ENCODE results near the gene SPI1.

SPI1 gene

GRCh38 chr11:47378010-47378835, at the start of gene SPI1:
Gene SPI1, minus strand, starts transcription at chr11:47378547. Its CDS starts 194 bp downstream, at chr11:47378353.
- Mint-ChIP-seq H3K9me3 (no peaks in the 10 kb centered on the region), H3K27ac (no peak within 1 kb of the TSS), H3K36me3 (peaks cover 1% of the 10 kb centered on the region), H3K4me1 (peaks cover 20% of the 10 kb centered on the region), H3K27me3 (no peaks in the 10 kb centered on the region), H3K4me3 (peak within 1 kb of the TSS; percentile 98)
- ATAC-seq (ENCODE audit: low read depth) (peak; percentile 91), DNase-seq (ENCODE audit: low spot score in 2 of 2) (peak; percentile 71 to 72)

GRCh38 chr11:47426062-47426956, 48.0 kb upstream of the SPI1 start, which contains the start of gene PSMC3:
Gene PSMC3, minus strand, starts transcription at chr11:47426439. Its CDS starts 160 bp downstream, at chr11:47426279.
- peaks cover 18% of the 10 kb centered on the region for H3K36me3 Mint-ChIP-seq
- no peaks in the 10 kb centered on the region for H3K9me3 Mint-ChIP-seq
- H3K4me1 Mint-ChIP-seq = peaks cover 19% of the 10 kb centered on the region
- H3K4me3 Mint-ChIP-seq = peak within 1 kb of the TSS; percentile 96
- ATAC-seq (ENCODE audit: low read depth) (peak; percentile 91), DNase-seq (ENCODE audit: low spot score in 2 of 2) (peak; percentile 97)
- H3K27ac Mint-ChIP-seq = peak within 1 kb of the TSS; percentile 97
- H3K27me3 Mint-ChIP-seq = no peaks in the 10 kb centered on the region

- ATAC-seq (ENCODE audit: low read depth) = no peak
- H3K4me1 Mint-ChIP-seq = peaks cover 19% of the 10 kb centered on the region
- peaks cover 20% of the 10 kb centered on the region for H3K36me3 Mint-ChIP-seq
- DNase-seq (ENCODE audit: low spot score in 2 of 2) = no peak
- no peaks in the 10 kb centered on the region for H3K9me3 Mint-ChIP-seq
- H3K27ac Mint-ChIP-seq = peak overlapping the region; percentile 97
- H3K4me3 Mint-ChIP-seq = peak overlapping the region; percentile 96
- H3K27me3 Mint-ChIP-seq = no peaks in the 10 kb centered on the region
Observed at GRCh38 chr11:47425611-47426010, 47.3 kb upstream of the SPI1 start.

DNA sequence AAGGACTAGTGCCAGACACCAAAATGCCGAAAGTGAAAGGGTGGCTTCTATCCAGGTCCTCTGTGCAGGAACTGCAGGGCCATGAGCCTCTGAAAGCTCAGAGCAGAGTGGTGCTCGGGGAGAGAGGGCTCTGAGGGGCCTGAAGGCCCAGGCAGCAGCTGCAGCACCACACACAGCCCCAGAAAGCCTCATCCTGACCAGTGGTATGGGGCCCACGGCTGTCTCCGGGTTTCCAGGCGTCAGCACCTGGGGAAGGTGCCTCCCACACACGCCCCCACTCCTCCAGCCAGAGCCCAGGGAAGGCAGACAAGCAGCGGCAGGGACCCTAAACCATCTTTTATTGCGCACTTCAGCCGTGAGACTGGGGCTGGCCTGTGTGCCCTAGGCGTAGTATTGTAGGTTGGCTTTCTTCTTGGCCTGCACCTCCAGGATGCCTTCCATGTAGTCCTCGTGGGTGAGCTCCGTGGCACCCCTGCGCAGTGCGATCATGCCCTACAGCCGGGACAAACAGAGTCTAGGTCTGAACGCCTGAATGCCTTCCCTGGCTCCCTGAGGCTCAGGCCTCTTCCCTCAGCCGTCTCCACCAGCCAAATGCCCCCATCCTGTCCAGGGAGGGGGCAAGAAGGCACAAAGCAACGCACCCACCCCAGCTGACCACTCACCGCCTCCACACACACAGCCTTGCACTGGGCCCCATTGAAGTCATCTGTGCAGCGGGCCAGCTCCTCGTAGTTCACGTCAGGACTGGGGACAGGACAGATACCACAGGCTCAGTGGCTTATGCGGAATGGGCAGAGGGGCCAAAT, 40.3 kb upstream of the SPI1 start:
- H3K9me3 Mint-ChIP-seq = no peaks in the 10 kb centered on the region
- no peaks in the 10 kb centered on the region for H3K27me3 Mint-ChIP-seq
- H3K4me3 Mint-ChIP-seq = no peak overlapping the region
- H3K36me3 Mint-ChIP-seq = peaks cover 25% of the 10 kb centered on the region
- no peaks in the 10 kb centered on the region for H3K4me1 Mint-ChIP-seq
- no peak for ATAC-seq (ENCODE audit: low read depth)
- no peak overlapping the region for H3K27ac Mint-ChIP-seq
- no peak for DNase-seq (ENCODE audit: low spot score in 2 of 2)

DNA sequence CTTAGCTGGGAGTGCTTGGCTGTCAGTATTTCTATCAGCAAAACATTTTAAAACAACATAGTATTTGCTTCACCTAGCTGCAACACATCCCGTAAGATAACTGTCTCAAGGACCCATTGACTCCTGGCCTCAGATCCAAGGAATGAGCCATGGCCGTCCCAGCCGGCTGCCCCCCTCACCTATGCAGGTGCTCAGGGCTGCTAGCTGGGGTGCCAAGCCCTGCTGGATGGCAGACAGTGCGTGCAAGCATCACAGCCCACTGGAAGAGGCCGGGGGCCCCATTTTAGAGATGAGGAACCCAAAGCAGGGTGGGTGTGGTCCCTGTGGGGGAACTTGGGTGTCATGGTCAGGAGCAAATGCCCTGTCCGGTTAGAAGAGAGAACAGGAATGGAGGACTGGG, 39.4 kb upstream of the SPI1 start:
- Mint-ChIP-seq H3K4me3 (no peak overlapping the region), H3K27me3 (no peaks in the 10 kb centered on the region), H3K4me1 (no peaks in the 10 kb centered on the region), H3K36me3 (peaks cover 28% of the 10 kb centered on the region), H3K27ac (no peak overlapping the region), H3K9me3 (no peaks in the 10 kb centered on the region)
- DNase-seq (ENCODE audit: low spot score in 2 of 2) (no peak), ATAC-seq (ENCODE audit: low read depth) (no peak)

DNA sequence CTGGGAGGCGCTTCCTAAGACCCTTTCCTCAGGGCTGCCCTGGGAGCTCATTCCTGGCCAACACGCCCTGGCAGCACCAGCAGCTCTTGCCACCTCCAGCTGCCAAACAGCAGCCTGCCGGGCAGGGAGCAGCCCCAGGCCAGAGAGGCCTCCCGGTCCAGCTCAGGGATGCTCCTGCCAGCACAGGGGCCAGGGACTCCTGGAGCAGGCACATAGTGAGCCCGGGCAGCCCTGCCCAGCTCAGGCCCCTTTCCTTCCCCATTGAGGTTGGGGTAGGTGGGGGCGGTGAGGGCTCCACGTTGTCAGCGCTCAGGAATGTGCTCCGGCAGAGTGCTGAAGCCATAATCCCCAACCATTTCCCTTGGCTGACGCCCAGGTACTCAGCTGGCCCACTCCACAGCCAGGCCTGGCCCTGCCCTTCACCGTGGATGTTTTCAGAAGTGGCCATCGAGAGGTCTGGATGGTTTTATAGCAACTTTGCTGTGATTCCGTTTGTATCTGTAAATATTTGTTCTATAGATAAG, 37.7 kb upstream of the SPI1 start:
- Mint-ChIP-seq H3K9me3 (no peaks in the 10 kb centered on the region), H3K27ac (no peak overlapping the region), H3K4me1 (peaks cover 4% of the 10 kb centered on the region), H3K4me3 (no peak overlapping the region), H3K36me3 (peaks cover 23% of the 10 kb centered on the region), H3K27me3 (no peaks in the 10 kb centered on the region)
- DNase-seq (ENCODE audit: low spot score in 2 of 2) = no peak
- ATAC-seq (ENCODE audit: low read depth) = no peak

DNA sequence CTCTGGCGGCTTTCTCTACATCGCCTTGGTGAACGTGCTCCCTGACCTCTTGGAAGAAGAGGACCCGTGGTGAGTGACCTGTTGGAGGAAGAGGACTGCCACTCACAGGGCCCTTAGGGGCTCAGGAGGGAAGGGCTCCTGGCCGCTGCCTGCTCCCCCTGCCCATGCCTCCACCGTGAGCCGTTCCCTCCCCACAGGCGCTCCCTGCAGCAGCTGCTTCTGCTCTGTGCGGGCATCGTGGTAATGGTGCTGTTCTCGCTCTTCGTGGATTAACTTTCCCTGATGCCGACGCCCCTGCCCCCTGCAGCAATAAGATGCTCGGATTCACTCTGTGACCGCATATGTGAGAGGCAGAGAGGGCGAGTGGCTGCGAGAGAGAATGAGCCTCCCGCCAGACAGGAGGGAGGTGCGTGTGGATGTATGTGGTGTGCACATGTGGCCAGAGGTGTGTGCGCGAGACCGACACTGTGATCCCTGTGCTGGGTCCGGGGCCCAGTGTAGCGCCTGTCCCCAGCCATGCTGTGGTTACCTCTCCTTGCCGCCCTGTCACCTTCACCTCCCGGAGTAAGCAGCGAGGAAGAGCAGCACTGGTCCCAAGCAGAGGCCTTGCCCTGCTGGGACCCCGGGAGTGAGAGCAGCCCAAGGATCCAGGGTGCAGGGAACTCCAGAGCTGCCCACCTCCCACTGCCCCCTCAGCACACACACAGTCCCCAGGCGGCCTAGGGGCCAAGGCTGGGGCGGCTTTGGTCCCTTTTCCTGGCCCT, 36.9 kb upstream of the SPI1 start:
- DNase-seq (ENCODE audit: low spot score in 2 of 2) = no peak
- no peak for ATAC-seq (ENCODE audit: low read depth)
- no peak overlapping the region for H3K4me3 Mint-ChIP-seq
- peaks cover 22% of the 10 kb centered on the region for H3K36me3 Mint-ChIP-seq
- no peaks in the 10 kb centered on the region for H3K9me3 Mint-ChIP-seq
- H3K4me1 Mint-ChIP-seq = peaks cover 4% of the 10 kb centered on the region
- no peaks in the 10 kb centered on the region for H3K27me3 Mint-ChIP-seq
- no peak overlapping the region for H3K27ac Mint-ChIP-seq

- peaks cover 17% of the 10 kb centered on the region for H3K36me3 Mint-ChIP-seq
- no peak overlapping the region for H3K4me3 Mint-ChIP-seq
- no peak overlapping the region for H3K27ac Mint-ChIP-seq
- H3K9me3 Mint-ChIP-seq = no peaks in the 10 kb centered on the region
- H3K4me1 Mint-ChIP-seq = peaks cover 6% of the 10 kb centered on the region
- DNase-seq (ENCODE audit: low spot score in 2 of 2) (no peak), ATAC-seq (ENCODE audit: low read depth) (no peak)
- no peaks in the 10 kb centered on the region for H3K27me3 Mint-ChIP-seq
Observed at GRCh38 chr11:47414685-47415070, 36.3 kb upstream of the SPI1 start.

DNA sequence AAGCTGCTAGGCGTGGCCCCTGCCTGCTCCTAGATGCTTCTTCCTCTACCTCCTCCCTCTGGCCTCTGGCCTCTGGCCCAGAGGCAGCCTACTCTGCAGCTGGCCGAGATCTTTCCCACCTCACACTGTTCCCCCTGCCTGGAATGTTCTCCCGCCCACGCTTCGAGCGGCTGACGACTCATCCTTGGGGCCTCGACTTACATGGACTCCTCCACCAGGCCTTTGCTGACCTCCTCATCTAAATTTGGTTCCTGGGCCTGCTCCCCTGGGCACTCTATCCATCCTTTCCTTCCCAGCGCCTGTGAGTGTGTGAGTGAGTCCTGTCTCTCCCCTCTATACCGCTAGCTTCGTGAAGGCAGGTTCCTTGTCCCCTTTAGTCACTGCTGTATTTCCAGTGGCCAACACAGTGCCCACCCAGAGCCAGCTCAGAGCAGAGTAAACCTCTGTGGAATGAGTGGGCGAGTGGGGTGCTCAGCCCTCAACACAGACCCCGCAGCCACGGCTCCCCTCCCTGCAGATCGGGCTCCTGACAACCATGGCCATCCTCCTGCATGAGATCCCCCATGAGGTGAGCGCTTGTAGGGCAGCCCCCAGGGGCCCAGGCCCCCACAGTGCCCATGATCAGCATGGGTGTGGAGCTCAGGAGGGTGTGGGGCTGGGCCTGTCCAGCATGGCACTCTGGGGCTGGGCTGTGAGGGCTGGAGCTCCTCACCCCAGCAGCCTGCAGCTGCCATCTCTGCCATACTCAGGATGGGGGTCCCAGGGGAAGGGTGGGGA, 35.7 kb upstream of the SPI1 start:
- Mint-ChIP-seq H3K36me3 (peaks cover 17% of the 10 kb centered on the region), H3K4me1 (peaks cover 9% of the 10 kb centered on the region), H3K9me3 (no peaks in the 10 kb centered on the region), H3K4me3 (no peak overlapping the region), H3K27ac (no peak overlapping the region), H3K27me3 (no peaks in the 10 kb centered on the region)
- no peak for ATAC-seq (ENCODE audit: low read depth)
- DNase-seq (ENCODE audit: low spot score in 2 of 2) = no peak

- Mint-ChIP-seq H3K27ac (no peak overlapping the region), H3K27me3 (no peaks in the 10 kb centered on the region), H3K36me3 (peaks cover 17% of the 10 kb centered on the region), H3K4me3 (no peak overlapping the region), H3K4me1 (peaks cover 12% of the 10 kb centered on the region), H3K9me3 (no peaks in the 10 kb centered on the region)
- DNase-seq (ENCODE audit: low spot score in 2 of 2) (no peak), ATAC-seq (ENCODE audit: low read depth) (no peak)
Observed at GRCh38 chr11:47413351-47413750, 35.0 kb upstream of the SPI1 start.

DNA sequence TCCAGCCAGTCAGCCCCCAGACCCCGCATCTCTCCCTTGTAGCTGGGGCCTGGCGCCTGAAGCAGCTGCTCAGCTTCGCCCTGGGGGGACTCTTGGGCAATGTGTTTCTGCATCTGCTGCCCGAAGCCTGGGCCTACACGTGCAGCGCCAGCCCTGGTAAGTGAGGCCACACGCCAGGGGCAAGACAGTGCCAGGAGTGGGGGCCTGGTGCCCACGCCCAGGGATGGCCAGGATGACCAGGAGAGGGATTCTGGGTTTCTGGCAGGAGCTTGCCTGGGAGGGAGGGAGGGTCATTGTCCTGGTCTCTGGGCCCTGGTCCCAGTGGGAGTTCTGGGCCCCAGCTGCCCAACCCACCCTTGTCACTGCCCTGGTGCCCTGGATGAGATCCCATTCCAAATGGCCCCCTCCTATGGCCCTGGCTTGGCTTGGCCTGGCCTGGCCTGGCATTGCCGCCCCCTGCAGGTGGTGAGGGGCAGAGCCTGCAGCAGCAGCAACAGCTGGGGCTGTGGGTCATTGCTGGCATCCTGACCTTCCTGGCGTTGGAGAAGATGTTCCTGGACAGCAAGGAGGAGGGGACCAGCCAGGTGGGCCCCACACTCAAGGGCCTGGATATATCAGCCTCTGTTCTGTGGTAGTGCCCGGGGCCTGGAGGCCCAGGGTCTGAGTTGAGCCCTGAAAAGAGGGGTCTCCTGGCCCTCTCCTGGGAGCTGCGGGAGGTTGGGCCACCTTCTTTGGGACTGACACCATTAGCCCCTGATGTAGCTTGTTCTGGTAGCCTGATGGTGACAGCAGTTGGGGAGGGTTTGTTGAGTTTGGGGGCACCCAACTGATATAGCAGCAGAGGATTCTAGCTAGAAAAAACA, 33.8 kb upstream of the SPI1 start:
- no peak overlapping the region for H3K27ac Mint-ChIP-seq
- H3K4me1 Mint-ChIP-seq = peaks cover 19% of the 10 kb centered on the region
- H3K4me3 Mint-ChIP-seq = no peak overlapping the region
- H3K36me3 Mint-ChIP-seq = peaks cover 10% of the 10 kb centered on the region
- H3K27me3 Mint-ChIP-seq = no peaks in the 10 kb centered on the region
- no peak for ATAC-seq (ENCODE audit: low read depth)
- H3K9me3 Mint-ChIP-seq = no peaks in the 10 kb centered on the region
- DNase-seq (ENCODE audit: low spot score in 2 of 2) = peak; percentile 49 to 63

Data from memory B cell (primary cell).